ENCODE measurements around the gene SLC25A20.
"Not testable (repeated sequence)": the region's sequence is repeated elsewhere in the genome, so short reads cannot be mapped to it uniquely, and the experiment has no call there.

Gene SLC25A20, protein sequence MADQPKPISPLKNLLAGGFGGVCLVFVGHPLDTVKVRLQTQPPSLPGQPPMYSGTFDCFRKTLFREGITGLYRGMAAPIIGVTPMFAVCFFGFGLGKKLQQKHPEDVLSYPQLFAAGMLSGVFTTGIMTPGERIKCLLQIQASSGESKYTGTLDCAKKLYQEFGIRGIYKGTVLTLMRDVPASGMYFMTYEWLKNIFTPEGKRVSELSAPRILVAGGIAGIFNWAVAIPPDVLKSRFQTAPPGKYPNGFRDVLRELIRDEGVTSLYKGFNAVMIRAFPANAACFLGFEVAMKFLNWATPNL

DNA sequence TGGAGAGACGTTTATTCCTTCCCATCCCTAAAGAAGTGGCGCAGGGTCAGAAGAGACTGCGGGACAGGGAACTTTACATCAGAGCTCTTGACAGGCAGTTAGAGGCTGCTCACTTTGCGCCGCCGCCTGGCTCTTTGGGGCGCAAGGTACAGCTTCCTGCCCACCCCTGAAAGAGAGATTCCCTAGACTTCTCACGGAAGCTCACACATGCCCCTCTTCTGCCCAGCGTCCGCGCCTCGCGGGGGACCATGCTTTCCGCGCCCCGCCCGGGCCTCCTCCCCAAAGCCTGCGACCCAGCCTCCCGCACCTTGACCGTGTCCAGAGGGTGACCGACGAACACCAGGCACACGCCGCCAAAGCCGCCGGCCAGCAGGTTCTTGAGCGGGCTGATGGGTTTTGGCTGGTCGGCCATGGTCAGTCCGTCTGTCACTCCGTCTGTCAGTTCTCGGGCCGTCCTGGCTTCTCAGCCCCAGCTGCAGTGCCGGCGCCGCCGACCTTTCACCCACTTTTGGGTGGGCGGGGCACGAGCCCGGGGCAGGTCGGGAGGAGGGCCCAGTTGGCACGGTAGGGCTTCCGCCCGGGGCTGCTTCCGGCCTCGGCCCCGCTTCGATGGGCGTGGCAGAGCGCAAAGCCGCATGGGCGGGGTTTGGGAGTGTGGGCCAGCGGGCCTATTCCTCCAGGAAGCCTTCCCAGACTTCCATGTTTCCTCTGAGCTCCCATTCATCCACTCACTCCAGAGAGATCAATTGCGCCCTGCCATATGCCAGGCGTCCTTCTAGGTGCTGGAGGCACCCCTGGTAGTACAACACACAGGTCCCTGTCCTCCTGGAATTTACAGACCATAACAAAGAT lies at the start of gene SLC25A20:
Gene SLC25A20 (minus strand): TSS at position 500 of the 852 bp plus-strand sequence. CDS start 88 bp downstream, at position 412.
- peak; percentile 96 for DNase-seq

DNA sequence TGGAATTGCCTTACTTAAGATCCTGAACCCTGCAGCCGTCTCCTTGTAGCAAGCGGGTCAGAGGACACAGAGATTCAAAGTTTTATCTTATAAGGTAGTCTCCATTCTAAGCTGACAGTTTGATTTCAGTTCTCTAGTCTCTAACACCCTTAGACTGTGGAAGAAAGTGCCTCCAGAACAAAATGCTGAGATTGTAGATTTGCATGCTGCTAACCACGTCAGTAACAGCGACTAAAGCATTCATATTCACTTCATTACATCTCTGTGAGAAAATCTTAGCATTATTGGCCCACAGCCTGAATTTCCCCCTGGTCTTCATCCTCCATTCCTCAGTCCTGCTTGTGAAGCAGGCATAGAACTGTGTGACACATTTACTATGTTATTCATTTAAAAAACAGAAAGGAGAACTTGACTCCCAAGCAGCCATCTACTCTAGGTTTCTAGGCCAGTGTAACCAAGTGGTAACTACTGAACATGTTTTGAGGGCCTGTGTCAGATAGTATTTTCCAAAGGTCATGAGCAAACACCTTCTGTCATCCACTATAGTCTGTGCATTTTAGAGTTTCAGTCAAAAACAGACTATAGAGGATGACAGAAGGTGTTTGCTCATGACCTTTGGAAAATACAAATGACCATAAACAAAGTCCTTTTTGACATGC lies 47.3 kb upstream of the SLC25A20 start:
- no peak for DNase-seq

DNA sequence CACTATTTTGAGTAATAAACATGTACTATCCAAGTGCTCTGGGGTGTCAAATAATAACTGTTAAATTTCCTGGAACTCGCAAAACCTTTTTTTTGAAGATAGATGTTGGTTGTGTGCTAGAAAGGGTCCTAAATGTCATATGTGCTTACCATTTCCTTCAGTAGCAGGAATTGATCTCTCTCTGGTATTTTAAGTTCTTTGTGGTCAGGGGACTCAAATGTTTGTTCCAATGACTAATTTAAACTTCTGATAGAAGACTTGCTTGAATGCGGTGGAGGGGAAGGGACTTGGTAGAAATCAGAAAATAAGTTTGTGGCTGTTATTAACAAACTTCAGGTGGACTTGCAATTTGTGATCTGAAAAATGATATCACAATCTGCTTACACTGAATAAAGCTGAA lies 46.8 kb upstream of the SLC25A20 start:
- DNase-seq = no peak

DNA sequence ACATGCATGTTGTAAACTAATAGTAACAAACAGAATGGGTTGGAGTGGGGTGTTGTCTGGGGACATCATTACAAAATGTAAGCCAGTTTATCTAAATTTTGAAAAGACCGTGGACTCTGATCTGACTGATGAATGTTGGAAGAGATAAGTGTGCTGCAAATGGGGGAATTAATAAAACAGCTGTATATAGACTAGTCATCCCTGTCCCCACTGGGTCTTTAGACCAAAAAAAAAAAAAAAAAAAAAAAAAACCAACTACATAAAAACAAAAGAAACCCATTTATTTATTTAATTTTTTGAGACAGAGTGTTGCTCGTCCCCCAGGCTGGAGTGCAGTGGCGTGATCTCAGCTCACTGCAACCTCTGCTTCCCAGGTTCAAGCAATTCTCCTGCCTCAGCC lies 40.0 kb upstream of the SLC25A20 start:
- no peak for DNase-seq

DNA sequence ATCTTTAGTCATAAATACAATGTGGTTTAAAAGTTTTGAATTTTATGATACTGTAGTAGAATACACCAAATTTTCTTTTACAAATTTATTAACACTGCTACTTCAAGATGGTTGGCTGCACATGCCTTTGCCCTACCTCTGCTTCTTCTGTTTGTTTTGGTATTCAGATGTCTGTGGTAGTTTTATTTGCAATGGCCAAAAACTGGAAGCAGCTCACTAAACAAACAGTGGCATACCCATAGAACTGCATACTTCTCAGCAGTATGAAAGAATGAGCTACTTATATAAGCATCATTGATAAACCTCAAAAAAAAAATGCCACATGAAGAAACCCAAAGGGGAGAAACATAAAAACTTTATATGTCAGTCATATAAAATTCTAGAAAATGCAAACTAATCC lies 39.5 kb upstream of the SLC25A20 start:
- no peak for DNase-seq

DNA sequence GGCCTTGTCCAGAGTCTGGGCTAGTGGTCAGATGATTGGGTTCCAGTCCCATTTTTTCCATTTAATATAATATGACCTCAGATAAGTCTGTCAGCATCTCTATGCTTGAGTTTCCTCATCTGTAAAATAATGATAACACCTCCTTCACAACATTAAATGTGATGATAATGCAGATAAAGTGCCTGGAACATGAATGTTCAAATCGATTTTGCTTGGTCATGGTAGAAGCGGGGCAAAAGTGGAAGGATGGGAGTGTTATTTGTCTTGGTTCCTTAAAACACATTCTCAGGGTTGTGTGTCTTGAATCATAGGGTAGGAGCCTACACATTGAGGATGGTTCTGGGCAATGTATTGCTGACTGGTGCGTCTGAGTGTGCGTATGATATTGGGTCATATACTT lies 36.8 kb upstream of the SLC25A20 start:
- DNase-seq = no peak

DNA sequence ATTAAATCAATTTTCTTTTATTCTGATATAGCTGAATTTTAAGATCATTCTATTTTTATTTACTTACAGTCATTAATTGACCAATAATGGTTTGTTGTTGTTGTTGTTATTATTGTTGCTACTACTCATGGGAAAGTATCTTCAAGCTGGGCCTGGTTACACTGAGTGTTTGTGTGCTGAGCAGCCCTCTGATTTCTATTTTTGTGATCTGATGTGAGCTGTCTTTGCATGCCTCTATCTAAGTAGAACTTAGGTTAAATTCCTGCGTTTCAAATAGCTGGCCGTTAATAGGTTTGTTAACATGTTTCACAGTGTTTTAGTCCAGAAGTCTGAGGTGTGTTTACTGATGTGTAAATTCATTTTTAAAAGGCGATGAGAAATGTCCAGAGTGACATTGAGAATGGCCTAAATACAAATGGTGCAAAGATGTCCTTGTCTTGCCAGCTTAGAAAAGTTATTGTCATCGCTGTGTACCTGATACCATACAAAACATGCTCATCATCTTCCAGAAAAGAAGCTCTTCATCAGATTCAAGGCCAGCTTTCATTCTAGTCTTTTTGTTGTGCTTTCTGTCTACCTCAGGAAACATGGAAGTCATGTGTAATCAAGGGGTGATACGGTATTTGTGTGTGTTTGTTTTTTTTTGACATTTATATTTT lies 35.8 kb upstream of the SLC25A20 start:
- no peak for DNase-seq

DNA sequence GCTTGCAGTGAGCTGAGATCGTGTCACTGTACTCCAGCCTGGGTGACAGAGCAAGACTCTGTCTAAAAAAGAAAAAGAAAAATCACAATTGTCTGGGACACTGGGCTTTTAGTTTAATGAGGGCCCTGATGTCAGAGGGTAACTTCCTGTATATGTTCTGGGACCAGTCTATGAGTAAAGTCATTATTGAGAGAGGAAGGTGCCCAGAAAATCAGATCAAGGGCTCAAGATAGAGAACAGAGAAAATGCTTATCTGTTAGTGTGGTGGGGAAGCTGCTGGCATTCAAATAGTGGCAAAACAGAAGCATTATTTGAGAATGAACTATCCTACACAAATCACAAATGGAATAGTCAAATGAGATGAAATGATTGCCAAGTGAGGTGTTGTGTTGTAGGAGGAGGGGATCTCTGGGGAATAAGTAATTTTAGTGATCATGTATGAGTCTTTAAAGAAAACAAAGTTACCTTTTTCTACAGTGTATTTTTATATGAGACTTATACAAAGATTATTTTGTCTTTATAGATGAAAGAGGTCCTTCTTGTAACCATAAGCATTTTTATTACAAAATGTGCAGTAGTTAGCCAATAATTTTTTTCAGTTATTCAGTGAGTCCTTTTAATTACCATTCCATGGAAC lies 33.4 kb upstream of the SLC25A20 start:
- no peak for DNase-seq

DNA sequence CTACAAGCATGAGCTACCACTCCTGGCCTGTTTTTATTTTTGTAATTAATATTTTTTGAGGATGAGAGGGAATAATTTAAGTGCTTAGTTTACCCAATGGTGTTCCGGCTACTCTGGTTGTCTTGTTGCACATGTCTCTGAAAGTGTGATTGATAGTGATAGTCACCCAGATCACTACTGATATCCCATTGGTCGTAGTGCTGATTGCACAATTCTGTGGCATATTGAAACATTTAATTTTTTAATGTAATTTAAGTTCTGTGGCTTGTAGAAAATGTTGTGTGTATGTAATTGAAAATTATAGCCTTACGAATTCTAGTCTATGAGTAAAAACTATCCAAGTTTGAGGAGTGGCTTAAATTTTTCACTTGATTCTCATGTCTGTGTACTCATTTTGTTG lies 31.9 kb upstream of the SLC25A20 start:
- DNase-seq = no peak

DNA sequence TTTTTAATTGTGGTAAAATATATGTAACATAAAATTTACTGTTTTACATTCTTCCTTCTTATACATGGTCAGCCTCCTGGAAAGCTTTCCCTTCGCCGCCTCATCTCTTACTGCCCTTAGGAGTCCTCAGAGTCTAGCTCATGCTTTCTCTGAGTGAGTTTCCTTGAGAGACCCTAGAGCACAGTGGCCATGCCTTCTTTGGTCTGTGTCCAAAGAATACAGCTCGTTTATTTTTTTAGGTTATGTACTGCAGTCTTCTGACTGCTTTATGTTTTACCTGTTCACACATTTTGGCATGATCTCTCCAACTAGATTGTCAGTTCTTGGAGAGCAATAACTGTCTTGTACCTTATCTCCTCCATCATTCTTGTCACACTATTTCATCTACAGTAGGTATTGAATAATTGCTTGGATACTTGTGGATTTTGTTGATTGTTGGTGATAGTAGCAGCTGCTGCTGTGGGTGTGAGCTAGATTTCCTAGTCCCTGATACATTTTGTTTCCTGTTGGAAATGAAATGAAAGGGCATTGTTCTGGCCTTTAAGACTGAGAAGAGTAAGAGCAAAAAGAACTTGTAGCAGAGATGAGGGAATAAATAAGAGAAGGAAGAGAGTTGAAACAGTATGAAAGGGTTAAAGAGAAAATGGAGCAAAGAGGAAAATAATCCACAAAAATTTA lies 30.8 kb upstream of the SLC25A20 start:
- DNase-seq = no peak

DNA sequence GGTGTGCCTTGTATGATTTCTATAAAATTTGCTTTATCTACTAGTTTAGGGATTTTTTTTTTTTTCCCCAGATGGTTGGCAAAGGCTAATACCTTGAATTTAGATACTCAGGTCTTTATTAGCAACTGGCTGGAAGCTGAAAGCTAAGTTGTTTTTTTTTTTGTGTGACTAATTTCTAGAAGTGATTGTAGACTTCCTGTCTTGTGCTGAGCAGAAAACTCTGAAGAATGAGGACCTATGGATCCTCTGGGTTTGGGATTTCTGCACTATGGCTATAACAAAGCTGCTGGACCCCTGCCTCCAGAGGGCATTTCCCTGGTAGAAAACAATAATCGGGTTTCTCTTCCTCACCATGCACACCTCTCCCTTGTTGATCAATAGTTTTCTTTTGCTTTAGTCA lies 30.0 kb upstream of the SLC25A20 start:
- no peak for DNase-seq

DNA sequence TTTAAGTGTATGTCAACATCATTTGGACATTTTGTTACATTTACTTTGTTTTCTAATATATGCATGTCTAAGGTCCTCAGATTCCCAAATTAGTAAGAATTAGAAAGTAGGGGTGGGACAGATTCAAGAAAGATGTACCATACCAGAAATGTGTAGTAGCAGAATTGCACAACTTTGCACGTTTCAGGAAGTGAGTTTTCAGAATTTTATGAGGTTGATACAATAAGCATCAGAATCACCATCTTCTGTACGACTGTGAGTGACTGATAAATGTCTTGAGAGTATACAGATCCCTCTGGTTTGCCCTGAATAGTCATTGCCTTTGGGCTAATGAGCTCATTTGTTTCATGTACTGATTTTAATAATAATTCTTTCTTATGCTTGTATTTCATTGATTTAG lies 29.2 kb upstream of the SLC25A20 start:
- no peak for DNase-seq

DNA sequence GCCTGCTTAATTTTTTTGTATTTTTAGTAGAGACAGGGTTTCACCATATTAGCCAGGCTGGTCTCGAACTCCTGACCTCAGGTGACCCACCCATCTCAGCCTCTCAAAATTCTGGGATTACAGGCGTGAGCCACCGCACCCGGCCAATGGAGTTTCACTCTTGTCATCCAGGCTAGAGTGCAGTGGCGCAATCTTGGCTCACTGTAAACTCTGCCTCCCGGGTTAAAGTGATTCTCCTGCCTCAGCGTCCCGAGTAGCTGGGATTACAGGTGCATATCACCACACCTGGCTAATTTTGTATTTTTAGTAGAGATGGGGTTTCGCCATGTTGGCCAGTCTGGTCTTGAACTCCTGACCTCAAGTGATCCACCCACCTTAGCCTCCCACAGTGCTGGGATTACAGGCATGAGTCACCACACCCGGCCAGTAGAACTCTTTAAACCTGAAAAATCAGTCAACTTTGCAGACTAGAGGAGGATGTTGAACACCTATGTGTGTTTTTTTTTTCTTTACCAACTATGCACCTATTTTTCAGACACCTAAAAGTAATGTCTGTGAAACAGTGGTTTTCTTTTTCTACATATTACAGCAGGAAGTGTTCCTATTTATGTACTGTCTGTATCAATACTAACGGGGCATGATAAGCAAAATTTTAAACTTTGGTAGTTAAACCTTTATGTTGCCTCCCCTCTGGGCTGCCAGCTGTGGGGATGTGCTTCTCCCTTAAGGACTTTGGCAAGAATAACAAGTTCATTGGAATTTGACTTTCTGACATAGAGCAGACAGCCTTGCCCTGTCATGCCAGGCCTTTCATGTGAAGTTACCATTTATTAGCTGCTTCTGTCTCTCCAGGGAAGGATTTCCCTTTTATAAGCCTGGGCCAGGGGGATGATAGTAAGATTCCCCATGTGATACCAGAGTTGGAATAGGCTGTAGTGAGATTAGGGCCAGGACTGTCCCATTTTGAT lies 28.0 kb upstream of the SLC25A20 start:
- DNase-seq = no peak

DNA sequence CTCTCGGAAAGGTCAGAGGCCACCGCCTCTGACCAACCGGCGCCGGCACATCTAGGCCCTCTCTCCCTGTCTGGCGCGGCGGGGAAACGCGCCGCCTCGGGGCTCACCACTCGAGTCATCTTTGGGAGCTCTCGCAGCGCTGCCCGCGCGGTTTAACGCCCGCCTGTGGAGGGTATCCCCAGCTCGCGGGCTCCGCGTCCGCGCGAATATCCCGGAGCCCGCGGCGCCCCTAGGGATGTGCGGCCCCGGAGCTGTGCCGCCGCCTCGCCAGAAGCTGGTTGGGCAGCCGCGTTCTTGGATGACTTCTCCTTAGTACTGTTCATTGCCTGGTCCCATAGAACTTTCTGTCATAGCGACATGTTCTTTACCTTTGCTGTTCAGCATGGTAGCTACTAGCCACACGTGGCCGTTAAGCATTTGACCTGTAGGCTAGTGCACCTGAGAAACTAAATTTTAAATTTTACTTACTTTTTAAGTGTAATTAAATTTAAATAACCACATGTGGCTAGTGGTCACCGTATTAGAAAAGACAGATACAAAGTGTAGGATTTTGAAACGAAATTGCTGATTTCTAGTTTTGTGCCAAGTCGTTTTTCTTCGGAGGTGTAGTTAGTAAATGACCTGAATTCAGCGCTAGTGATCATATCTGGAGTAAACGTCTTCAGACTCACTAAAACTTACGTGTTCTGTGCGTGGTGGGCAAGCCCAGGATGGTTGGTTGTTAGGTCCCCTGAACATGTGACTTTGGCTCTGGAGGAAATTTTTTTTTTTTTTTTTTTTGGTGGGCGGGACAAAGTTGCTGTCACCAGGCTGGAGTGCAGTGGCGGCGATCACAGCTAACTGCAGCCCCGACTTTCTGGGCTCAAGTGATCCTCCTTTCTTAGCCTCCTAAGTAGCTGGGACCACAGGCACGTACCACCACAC lies 20.8 kb upstream of the SLC25A20 start:
- DNase-seq = peak; percentile 69

DNA sequence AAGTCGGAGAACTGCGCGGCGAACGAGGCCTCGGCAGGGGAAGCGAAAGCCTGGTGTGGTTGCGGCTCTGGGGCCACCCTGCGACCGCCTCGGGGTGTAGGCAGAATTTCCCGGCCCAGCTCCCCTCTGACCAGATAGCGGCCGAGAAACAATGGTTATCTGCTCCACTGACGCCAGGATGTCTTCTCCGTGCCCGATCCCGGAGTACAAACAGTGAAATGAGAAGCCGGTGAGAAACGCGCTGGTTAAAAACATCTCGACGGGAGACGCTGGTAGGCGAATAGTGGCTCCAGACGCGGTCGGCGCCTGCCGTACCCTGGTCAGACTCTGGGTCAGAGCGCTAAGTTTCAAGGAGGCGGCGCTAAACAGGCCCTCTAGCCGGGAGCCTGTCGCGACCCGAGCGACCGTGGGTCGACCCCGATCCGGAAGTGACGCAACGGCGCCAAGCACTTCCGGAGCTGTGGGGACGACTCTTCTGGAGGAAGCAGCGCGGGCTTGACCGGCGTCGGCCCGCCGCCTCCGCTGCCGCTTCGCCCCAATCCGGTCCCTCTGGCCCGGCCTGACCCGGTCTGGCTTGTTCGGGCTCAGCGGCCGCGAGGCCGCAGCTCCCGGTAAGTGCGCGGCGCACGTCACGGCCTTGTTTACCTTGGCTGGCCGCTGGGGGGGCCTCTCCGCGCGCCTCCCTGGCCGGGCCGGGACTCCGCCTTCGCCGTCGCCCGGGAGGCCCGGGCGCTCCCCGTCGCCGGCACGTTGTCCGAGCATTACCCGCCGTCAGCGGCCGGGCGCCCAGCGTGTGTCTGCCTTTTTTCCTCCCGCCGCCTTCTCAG lies 19.9 kb upstream of the SLC25A20 start, which contains the start of gene ARIH2:
Gene ARIH2 (plus strand): TSS at position 455 of the 827 bp plus-strand sequence. CDS start 8,717 bp downstream, outside the sequence.
- peak; percentile 96 for DNase-seq

DNA sequence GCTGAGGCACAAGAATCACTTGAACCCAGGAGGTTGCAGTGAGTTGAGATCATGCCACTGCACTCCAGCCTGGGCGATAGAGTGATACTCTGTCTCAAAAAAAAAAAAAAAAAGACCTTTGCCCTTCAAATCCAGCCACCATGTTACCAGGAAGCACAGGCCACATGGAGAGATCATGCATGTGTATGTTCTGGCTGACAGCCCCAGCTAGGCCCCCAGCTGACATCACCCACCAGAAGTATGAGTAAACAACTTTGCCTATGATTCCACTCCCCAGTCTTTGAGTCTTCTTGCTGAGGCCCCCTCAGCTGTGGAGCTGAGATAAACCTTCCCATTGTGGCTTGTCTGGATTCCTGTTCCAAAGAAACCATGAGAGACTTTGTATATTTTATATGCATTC lies 16.6 kb upstream of the SLC25A20 start:
- DNase-seq = no peak

DNA sequence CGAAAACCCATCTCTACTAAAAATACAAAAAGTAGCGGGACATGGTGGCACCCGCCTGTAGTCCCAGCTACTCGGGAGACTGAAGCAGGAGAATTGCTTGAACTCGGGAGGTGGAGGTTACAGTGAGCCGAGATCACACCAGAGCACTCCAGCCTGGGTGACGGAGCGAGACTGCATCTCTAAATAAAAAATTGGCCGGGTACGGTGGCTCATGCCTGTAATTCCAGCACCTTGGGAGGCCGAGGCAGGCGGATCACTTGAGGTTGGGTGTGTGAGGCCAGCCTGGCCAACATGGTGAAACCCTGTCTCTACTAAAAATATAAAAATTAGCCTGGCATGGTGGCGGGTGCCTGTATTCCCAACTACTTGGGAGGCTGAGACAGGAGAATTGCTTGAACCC lies 8.3 kb upstream of the SLC25A20 start:
- not testable (repeated sequence) for DNase-seq

DNA sequence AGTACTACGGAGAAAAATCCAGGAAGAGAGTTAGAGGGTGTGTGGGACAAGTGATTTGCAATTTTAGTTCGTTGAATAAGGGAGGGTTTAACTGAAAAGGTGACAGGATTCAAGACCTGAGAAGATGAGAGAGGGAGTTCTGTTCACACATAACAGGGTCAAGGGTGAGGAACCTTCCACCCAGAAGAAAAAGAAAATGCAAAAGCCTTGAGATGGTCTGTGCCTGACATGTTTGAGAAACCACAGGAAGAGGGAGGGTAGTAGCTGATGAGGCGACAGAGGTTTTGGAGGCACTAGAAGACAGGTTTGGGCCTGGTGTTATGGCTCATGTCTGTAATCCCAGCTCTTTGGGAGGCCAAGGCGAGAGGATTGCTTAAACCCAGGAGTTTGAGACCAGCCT lies 591 bp upstream of the SLC25A20 start:
- peak; percentile 62 for DNase-seq

Data from activated CD8-positive, alpha-beta memory T cell treated with anti-CD3 and anti-CD28 coated beads, Interleukin-2, amount 50 U/mL, for 48 hours (primary cell).